Measurements from ENCODE around the gene PNPO. TPM values are rescaled to one million over a fixed set of nuclear protein-coding genes. Genes with fewer than 3 reads are reported as not detected.

PNPO gene
- total RNA-seq, 1 donor from 2014 or later = 9.1 TPM

DNA sequence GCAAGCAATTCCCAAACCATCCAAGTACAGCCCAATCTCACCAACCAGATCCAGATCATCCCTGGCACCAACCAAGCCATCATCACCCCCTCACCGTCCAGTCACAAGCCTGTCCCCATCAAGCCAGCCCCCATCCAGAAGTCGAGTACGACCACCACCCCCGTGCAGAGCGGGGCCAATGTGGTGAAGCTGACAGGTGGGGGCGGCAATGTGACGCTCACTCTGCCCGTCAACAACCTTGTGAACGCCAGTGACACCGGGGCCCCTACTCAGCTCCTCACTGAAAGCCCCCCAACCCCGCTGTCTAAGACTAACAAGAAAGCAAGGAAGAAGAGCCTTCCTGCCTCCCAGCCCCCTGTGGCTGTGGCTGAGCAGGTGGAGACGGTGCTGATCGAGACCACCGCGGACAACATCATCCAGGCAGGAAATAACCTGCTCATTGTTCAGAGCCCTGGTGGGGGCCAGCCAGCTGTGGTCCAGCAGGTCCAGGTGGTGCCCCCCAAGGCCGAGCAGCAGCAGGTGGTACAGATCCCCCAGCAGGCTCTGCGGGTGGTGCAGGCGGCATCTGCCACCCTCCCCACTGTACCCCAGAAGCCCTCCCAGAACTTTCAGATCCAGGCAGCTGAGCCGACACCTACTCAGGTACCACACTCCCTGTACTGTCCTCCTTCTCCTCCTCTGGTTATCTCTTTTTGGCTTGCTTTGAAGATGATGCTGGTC is 24.7 kb upstream of the PNPO start:
- Mint-ChIP-seq H3K4me1 (no peaks in the 10 kb centered on the region), H3K27me3 (ENCODE audit: insufficient read depth, low read depth) (peaks cover 3% of the 10 kb centered on the region), H3K4me3 (no peak overlapping the region), H3K9me3 (no peaks in the 10 kb centered on the region), H3K27ac (peak overlapping the region; percentile 3), H3K36me3 (peaks cover 18% of the 10 kb centered on the region)
- no peaks in the 10 kb centered on the region for H3K4me1 ChIP-seq
- H3K36me3 ChIP-seq = no peaks in the 10 kb centered on the region
- H3K4me3 ChIP-seq = no peak overlapping the region
- TF ChIP-seq EZH2 (IDR thresholded peaks at IDR 0.05) (no peak), EZH2phosphoT487 (IDR thresholded peaks at IDR 0.05) (no peak)
- TF ChIP-seq, protein P1, sequence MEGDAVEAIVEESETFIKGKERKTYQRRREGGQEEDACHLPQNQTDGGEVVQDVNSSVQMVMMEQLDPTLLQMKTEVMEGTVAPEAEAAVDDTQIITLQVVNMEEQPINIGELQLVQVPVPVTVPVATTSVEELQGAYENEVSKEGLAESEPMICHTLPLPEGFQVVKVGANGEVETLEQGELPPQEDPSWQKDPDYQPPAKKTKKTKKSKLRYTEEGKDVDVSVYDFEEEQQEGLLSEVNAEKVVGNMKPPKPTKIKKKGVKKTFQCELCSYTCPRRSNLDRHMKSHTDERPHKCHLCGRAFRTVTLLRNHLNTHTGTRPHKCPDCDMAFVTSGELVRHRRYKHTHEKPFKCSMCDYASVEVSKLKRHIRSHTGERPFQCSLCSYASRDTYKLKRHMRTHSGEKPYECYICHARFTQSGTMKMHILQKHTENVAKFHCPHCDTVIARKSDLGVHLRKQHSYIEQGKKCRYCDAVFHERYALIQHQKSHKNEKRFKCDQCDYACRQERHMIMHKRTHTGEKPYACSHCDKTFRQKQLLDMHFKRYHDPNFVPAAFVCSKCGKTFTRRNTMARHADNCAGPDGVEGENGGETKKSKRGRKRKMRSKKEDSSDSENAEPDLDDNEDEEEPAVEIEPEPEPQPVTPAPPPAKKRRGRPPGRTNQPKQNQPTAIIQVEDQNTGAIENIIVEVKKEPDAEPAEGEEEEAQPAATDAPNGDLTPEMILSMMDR (IDR thresholded peaks at IDR 0.05) = no peak
- H3F3A ChIP-seq (ENCODE audit: low read depth) = no peaks in the 10 kb centered on the region
- no peak for DNase-seq (ENCODE audit: low spot score)
- H3K9ac ChIP-seq = no peak overlapping the region
- no peak overlapping the region for H3K27ac ChIP-seq
- no peak overlapping the region for H3K4me2 ChIP-seq
- no peak overlapping the region for H2AFZ ChIP-seq (replicated peaks)
- H3K9me3 ChIP-seq (ENCODE audit: low read depth) = no peaks in the 10 kb centered on the region
- H4K20me1 ChIP-seq (ENCODE audit: low read depth) = no peaks in the 10 kb centered on the region
- H3K27me3 ChIP-seq = no peaks in the 10 kb centered on the region
- H3K79me2 ChIP-seq (ENCODE audit: low read depth) = no peaks in the 10 kb centered on the region

DNA sequence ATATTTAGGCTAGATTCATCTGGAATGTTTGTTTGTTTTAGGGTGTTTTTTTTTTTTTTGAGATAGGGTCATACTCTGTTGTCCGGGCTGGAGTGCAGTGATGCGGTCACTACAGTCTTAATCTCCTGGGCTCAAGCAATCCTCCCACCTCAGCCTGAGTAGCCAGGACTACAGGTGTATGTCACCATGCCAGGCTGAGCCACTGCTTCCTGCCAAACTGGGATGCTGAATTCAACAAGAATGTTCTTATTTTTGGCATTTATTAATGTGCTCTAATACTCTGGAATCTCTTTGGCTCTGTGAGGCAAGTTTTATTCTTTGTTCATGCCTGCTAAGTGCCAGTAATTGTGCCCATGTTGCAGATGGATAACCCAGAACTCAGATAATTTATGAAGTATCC is 23.8 kb upstream of the PNPO start:
- Histone ChIP-seq H3K4me1 (no peaks in the 10 kb centered on the region), H3K9ac (no peak overlapping the region), H3K4me2 (no peak overlapping the region), H4K20me1 (ENCODE audit: low read depth) (no peaks in the 10 kb centered on the region), H3F3A (ENCODE audit: low read depth) (no peaks in the 10 kb centered on the region), H3K27me3 (no peaks in the 10 kb centered on the region), H3K79me2 (ENCODE audit: low read depth) (no peaks in the 10 kb centered on the region), H2AFZ (replicated peaks) (no peak overlapping the region), H3K9me3 (ENCODE audit: low read depth) (no peaks in the 10 kb centered on the region), H3K27ac (no peak overlapping the region), H3K36me3 (no peaks in the 10 kb centered on the region), H3K4me3 (no peak overlapping the region)
- no peak for TF ChIP-seq EZH2 (IDR thresholded peaks at IDR 0.05)
- TF ChIP-seq, protein P1 (IDR thresholded peaks at IDR 0.05) = no peak
- no peak for TF ChIP-seq EZH2phosphoT487 (IDR thresholded peaks at IDR 0.05)
- H3K36me3 Mint-ChIP-seq = peaks cover 20% of the 10 kb centered on the region
- H3K4me1 Mint-ChIP-seq = no peaks in the 10 kb centered on the region
- peaks cover 6% of the 10 kb centered on the region for H3K27me3 Mint-ChIP-seq (ENCODE audit: insufficient read depth, low read depth)
- no peak overlapping the region for H3K4me3 Mint-ChIP-seq
- no peaks in the 10 kb centered on the region for H3K9me3 Mint-ChIP-seq
- H3K27ac Mint-ChIP-seq = no peak overlapping the region
- DNase-seq (ENCODE audit: low spot score) = no peak

DNA sequence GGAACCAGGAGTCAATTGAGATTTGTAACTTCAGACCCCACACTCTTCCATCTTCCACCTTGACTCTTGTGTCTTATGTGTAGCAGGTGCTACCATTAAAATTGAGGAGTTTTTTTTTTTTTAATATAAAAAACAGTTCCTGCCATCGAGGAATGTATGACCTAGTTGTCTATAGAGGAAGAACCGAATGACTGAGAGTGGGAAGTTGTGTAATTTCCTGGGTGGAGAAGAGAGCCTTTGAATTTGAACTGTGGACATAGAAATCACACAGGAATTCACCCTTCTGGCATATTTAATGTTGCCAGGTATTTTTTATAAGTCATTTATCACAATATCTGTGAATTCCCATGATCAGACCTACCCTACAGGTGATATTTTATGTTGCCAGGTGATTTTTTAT is 23.4 kb upstream of the PNPO start:
- Histone ChIP-seq H2AFZ (replicated peaks) (no peak overlapping the region), H3K9ac (no peak overlapping the region), H3F3A (ENCODE audit: low read depth) (no peaks in the 10 kb centered on the region), H3K36me3 (no peaks in the 10 kb centered on the region), H4K20me1 (ENCODE audit: low read depth) (no peaks in the 10 kb centered on the region), H3K27ac (no peak overlapping the region), H3K27me3 (no peaks in the 10 kb centered on the region), H3K4me2 (no peak overlapping the region), H3K79me2 (ENCODE audit: low read depth) (no peaks in the 10 kb centered on the region), H3K4me1 (no peaks in the 10 kb centered on the region), H3K9me3 (ENCODE audit: low read depth) (no peaks in the 10 kb centered on the region), H3K4me3 (no peak overlapping the region)
- no peaks in the 10 kb centered on the region for H3K4me1 Mint-ChIP-seq
- peaks cover 20% of the 10 kb centered on the region for H3K36me3 Mint-ChIP-seq
- peaks cover 6% of the 10 kb centered on the region for H3K27me3 Mint-ChIP-seq (ENCODE audit: insufficient read depth, low read depth)
- DNase-seq (ENCODE audit: low spot score) = no peak
- TF ChIP-seq EZH2 (IDR thresholded peaks at IDR 0.05) (no peak), EZH2phosphoT487 (IDR thresholded peaks at IDR 0.05) (no peak)
- TF ChIP-seq, protein P1 (IDR thresholded peaks at IDR 0.05) = no peak
- H3K4me3 Mint-ChIP-seq = no peak overlapping the region
- no peak overlapping the region for H3K27ac Mint-ChIP-seq
- H3K9me3 Mint-ChIP-seq = no peaks in the 10 kb centered on the region
